Keratinocyte (primary cell): ENCODE data around the gene TRAK2. TPM values are rescaled to one million over a fixed set of nuclear protein-coding genes. Genes with fewer than 3 reads are reported as not detected.

Experiments used
- DNase-seq: peaks from one replicate; pipeline ENCODE4 v3.0.0-alpha.2; 2011; ENCODE audit warnings: low read depth, missing footprints, low spot score
- FAIRE-seq: peaks from 2 replicates; lab custom pipeline; 2011; peaks lifted over from hg19 to GRCh38; lab: Jason Lieb, UNC
- H2AFZ ChIP-seq: 2 replicates; pipeline ENCODE4 v1.6.0; 2012; ENCODE audit warnings: low read length, control low read depth, inconsistent platforms; ENCODE audit not compliant: control insufficient read depth
- H3K27ac ChIP-seq: 2 replicates; pipeline ENCODE4 v1.5.1; 2011; ENCODE audit warnings: low read length; ENCODE audit not compliant: control insufficient read depth, insufficient read depth
- H3K27me3 ChIP-seq: 3 replicates; pipeline ENCODE4 v1.6.0; 2011; ENCODE audit warnings: low read length; ENCODE audit not compliant: control insufficient read depth, insufficient read depth; ENCODE audit errors: extremely low read depth
- H3K36me3 ChIP-seq, 2 experiments: 2 replicates in 1 of 2; 3 replicates in 1 of 2; pipeline ENCODE4 v1.5.1; 2011; ENCODE audit warnings: low read length in 2 of 2, mild to moderate bottlenecking in 1 of 2; ENCODE audit not compliant: control insufficient read depth in 2 of 2, insufficient read depth in 2 of 2; ENCODE audit errors: extremely low read depth in 1 of 2
- H3K4me1 ChIP-seq: 3 replicates; pipeline ENCODE4 v1.5.1; 2011; ENCODE audit warnings: low read length; ENCODE audit not compliant: control insufficient read depth, insufficient read depth; ENCODE audit errors: extremely low read depth
- H3K4me2 ChIP-seq: 3 replicates; pipeline ENCODE4 v1.6.0; 2011; ENCODE audit warnings: low read depth, low read length; ENCODE audit not compliant: control insufficient read depth, insufficient read depth; ENCODE audit errors: extremely low read depth
- H3K4me3 ChIP-seq, 3 experiments: fragments of 200-600 bp in 1 of 3; sonication (generic) in 1 of 3; 2 replicates in 2 of 3; 3 replicates in 1 of 3; pipeline ENCODE4 v1.5.1; 2011 to 2016; ENCODE audit warnings: low read length in 3 of 3, mild to moderate bottlenecking in 3 of 3, control low read depth in 2 of 3, inconsistent platforms in 1 of 3, low read depth in 1 of 3, mixed read lengths in 1 of 3, mixed run types in 1 of 3, moderate library complexity in 1 of 3; ENCODE audit not compliant: control insufficient read depth in 2 of 3, insufficient read depth in 2 of 3; ENCODE audit errors: extremely low read depth in 1 of 3
- H3K79me2 ChIP-seq: 2 replicates; pipeline ENCODE4 v1.6.0; 2012; ENCODE audit warnings: low read length; ENCODE audit not compliant: control insufficient read depth, insufficient read depth
- H3K9ac ChIP-seq: 3 replicates; pipeline ENCODE4 v1.6.0; 2011; ENCODE audit warnings: low read length; ENCODE audit not compliant: control insufficient read depth, insufficient read depth; ENCODE audit errors: extremely low read depth
- H3K9me1 ChIP-seq: 3 replicates; pipeline ENCODE4 v1.6.0; 2011; ENCODE audit warnings: low read length; ENCODE audit not compliant: control insufficient read depth, insufficient read depth; ENCODE audit errors: extremely low read depth
- H3K9me3 ChIP-seq: 2 replicates; pipeline ENCODE4 v1.5.1; 2012; ENCODE audit warnings: low read depth, low read length; ENCODE audit not compliant: control insufficient read depth
- H4K20me1 ChIP-seq: 3 replicates; pipeline ENCODE4 v1.6.0; 2011; ENCODE audit warnings: low read length; ENCODE audit not compliant: control insufficient read depth, insufficient read depth; ENCODE audit errors: extremely low read depth
- EZH2 ChIP-seq: IDR thresholded peaks from one replicate; pipeline ENCODE4 v1.6.1; 2012; ENCODE audit warnings: inconsistent platforms, mild to moderate bottlenecking, low read length, moderate library complexity
- dilution Hi-C: fragments of 300-500 bp; cut with MboI; formaldehyde crosslinking; loops from one replicate; pipeline ENCODE4 v1.7.0; 2020; ENCODE audit warnings: low sequenced_read_pairs; ENCODE audit not compliant: extremely low pct_ligation_motif_present
- polyA plus RNA-seq, 5 experiments: library from polyadenylated mRNA; depleted of rRNA in 3 of 5; stranded (reverse) in 3 of 5; stranded (forward) in 1 of 5; unstranded in 1 of 5; fragments of >200 nt; gene quantifications; 1 replicate in 1 of 5; 2 replicates in 3 of 5; 3 replicates in 1 of 5; pipeline versions ENCODE4 v1.2.1 to v1.2.3, GENCODE V29; 2011 to 2012; ENCODE audit warnings: missing spikeins in 2 of 5, low read depth in 1 of 5, low replicate concordance in 1 of 5
- TF ChIP-seq, protein P1 (sequence below), 3 experiments: IDR thresholded peaks in 1 of 3; conservative IDR thresholded peaks in 1 of 3; optimal IDR thresholded peaks in 1 of 3; 2 replicates in 2 of 3; 3 replicates in 1 of 3; pipeline versions ENCODE3 to v1.5.1; 2011; ENCODE audit warnings: low read length in 3 of 3, mild to moderate bottlenecking in 3 of 3, moderate library complexity in 2 of 3, control low read depth in 1 of 3, inconsistent platforms in 1 of 3; ENCODE audit not compliant: insufficient read depth in 2 of 3; ENCODE audit errors: extremely low read depth in 1 of 3

TRAK2 gene
- polyA plus RNA-seq, 1 donor (not counting 4 experiments of a cell fraction or from before 2014, with no cell fraction given): 12.9 TPM

DNA sequence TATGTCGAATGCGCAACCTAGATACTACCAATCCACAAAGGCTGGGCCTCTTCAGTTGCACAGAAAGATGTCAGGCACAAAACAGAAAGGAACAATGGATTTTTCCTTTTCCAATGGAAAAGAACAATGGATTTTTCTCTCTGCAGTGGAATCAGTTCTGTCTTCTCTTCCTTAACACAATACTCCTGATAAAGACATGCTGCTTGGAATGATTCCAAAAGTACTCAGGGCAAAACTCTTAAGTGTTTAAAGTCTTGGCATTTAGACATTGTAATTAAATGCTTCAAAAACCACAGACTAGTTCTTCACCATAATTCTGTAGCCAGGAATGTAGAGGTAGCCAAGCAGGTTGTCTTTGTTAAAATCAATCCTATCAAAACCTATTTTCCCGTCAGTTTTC, 47.4 kb downstream of the TRAK2 start:
- dilution Hi-C loops: no loop called here
- H3K9me3 ChIP-seq: no peaks in the 10 kb centered on the region
- DNase-seq (peak; percentile 36), FAIRE-seq (peak; percentile 88)
- no peaks in the 10 kb centered on the region for H3K79me2 ChIP-seq
- H3K9ac ChIP-seq: no peak overlapping the region
- no peaks in the 10 kb centered on the region for H4K20me1 ChIP-seq
- H3K4me3 ChIP-seq: no peak overlapping the region
- no peak overlapping the region for H3K27ac ChIP-seq
- no peaks in the 10 kb centered on the region for H3K27me3 ChIP-seq
- no peaks in the 10 kb centered on the region for H3K9me1 ChIP-seq
- H3K36me3 ChIP-seq: no peaks in the 10 kb centered on the region
- no peak overlapping the region for H2AFZ ChIP-seq
- H3K4me2 ChIP-seq: peak overlapping the region; percentile 44
- H3K4me1 ChIP-seq: peaks cover 23% of the 10 kb centered on the region
- no peak for TF ChIP-seq EZH2

DNA sequence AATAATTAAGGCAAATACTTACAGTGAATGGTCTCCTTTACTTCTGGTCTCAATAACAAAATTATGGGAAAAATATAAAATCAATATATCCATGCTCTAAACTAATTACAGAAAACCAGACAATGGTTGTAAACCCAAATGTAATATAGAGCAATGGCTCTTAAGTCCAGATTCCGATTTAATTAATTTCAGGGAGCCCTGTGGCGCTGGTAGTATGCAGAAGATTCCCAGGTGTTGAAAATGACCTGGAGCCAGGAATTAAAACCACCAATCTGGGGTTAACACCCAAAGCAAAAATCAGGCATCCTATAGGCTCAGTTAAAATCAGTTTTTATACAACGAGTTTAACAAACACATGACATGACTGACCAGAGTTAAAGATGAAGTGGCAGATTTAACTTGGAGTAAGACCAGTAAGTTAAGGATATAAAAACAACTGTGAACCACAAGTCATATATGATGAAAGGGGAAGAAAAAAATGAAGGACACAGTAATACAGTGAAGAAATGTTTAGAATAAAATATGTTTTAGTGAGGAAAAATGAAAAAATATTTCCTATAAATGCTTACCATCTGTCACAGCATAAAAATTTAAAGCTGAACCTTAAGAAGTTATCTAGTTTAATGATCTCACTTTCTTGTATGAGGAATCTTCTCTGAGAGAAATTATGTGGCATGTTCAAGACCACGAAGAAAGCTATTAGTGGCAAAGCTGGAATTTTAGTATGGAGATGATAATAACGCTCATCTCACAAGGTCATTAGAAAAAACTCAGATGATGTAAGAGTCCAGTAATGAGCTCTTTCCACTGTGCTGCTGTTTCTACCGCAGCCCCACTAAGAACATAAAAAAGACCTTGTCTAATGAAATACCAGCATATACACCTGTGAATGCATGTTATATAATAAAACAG, 48.4 kb downstream of the TRAK2 start:
- dilution Hi-C loops: no loop called here
- no peak for DNase-seq
- Histone ChIP-seq H3K4me3 (no peak overlapping the region), H3K4me1 (peaks cover 23% of the 10 kb centered on the region), H3K9me3 (no peaks in the 10 kb centered on the region), H4K20me1 (no peaks in the 10 kb centered on the region), H3K4me2 (no peak overlapping the region), H3K9ac (no peak overlapping the region), H3K27me3 (no peaks in the 10 kb centered on the region), H3K27ac (no peak overlapping the region), H3K9me1 (no peaks in the 10 kb centered on the region), H2AFZ (no peak overlapping the region), H3K36me3 (peaks cover 0 to 5% of the 10 kb centered on the region in 2 experiments), H3K79me2 (no peaks in the 10 kb centered on the region)
- FAIRE-seq: no peak
- TF ChIP-seq, protein P1, sequence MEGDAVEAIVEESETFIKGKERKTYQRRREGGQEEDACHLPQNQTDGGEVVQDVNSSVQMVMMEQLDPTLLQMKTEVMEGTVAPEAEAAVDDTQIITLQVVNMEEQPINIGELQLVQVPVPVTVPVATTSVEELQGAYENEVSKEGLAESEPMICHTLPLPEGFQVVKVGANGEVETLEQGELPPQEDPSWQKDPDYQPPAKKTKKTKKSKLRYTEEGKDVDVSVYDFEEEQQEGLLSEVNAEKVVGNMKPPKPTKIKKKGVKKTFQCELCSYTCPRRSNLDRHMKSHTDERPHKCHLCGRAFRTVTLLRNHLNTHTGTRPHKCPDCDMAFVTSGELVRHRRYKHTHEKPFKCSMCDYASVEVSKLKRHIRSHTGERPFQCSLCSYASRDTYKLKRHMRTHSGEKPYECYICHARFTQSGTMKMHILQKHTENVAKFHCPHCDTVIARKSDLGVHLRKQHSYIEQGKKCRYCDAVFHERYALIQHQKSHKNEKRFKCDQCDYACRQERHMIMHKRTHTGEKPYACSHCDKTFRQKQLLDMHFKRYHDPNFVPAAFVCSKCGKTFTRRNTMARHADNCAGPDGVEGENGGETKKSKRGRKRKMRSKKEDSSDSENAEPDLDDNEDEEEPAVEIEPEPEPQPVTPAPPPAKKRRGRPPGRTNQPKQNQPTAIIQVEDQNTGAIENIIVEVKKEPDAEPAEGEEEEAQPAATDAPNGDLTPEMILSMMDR (optimal IDR thresholded peaks at IDR 0.05 in 1 of 3, IDR thresholded peaks at IDR 0.05 in 1 of 3, conservative IDR thresholded peaks at IDR 0.05 in 1 of 3; ENCODE audit: extremely low read depth in 1 of 3, insufficient read depth in 2 of 3, low read length in 3 of 3): no peak
- TF ChIP-seq EZH2: no peak
